ENCODE data around the gene ENDOG. TPM values are rescaled to one million over a fixed set of nuclear protein-coding genes. Genes with fewer than 3 reads are reported as not detected.

The ENDOG gene
- total RNA-seq, 1 donor from 2014 or later: 35.9 TPM

DNA sequence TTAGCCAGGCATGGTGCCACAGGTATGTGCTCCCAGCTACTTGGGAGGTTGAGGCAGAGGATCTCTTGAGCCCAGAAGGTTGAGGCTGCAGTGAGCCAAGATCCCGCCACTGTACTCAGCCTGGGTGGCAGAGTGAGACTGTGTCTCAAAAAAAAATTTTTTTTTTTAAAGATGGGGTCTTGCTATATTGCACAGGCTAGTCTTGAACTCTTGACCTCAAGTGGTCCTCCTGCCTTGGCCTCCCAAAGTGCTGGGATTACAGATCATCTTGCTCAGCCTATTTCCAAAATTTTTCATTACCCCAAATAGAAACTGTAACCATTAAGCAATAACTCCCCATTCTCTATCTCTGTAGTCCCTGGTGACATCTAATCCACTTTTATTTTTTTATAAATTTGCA is 35.6 kb upstream of the ENDOG start:
- TF ChIP-seq, protein P1, sequence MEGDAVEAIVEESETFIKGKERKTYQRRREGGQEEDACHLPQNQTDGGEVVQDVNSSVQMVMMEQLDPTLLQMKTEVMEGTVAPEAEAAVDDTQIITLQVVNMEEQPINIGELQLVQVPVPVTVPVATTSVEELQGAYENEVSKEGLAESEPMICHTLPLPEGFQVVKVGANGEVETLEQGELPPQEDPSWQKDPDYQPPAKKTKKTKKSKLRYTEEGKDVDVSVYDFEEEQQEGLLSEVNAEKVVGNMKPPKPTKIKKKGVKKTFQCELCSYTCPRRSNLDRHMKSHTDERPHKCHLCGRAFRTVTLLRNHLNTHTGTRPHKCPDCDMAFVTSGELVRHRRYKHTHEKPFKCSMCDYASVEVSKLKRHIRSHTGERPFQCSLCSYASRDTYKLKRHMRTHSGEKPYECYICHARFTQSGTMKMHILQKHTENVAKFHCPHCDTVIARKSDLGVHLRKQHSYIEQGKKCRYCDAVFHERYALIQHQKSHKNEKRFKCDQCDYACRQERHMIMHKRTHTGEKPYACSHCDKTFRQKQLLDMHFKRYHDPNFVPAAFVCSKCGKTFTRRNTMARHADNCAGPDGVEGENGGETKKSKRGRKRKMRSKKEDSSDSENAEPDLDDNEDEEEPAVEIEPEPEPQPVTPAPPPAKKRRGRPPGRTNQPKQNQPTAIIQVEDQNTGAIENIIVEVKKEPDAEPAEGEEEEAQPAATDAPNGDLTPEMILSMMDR (IDR thresholded peaks at IDR 0.05; ENCODE audit: partially characterized antibody, unreplicated experiment): no peak
- H3K4me3 Mint-ChIP-seq (ENCODE audit: unreplicated experiment): no peak overlapping the region
- H3K36me3 Mint-ChIP-seq (ENCODE audit: unreplicated experiment): no peaks in the 10 kb centered on the region
- H3K4me1 Mint-ChIP-seq (ENCODE audit: low read depth, unreplicated experiment): no peaks in the 10 kb centered on the region
- peaks cover 2% of the 10 kb centered on the region for H3K27me3 Mint-ChIP-seq (ENCODE audit: unreplicated experiment)
- H3K9me3 Mint-ChIP-seq (ENCODE audit: unreplicated experiment): no peaks in the 10 kb centered on the region
- no peak overlapping the region for H3K27ac Mint-ChIP-seq (ENCODE audit: unreplicated experiment)
- DNase-seq: no peak

DNA sequence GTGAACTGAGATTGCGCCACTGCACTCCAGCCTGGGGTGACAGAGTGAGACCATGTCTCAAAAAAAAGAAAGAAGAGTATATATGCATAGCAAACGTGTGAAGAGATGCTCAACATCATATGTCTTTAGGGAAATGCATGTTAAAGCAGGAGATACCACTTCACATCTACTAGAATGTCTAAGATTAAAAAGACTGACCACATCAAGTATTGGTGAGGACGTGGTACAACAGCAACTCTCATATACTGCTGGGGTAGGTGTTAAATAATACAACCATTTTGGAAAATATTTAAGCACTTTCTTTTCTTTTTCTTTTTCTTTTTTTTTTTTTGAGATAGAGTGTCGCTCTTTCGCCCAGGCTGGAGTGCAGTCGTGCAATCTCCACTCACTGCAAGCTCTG is 32.9 kb upstream of the ENDOG start:
- Mint-ChIP-seq H3K4me1 (ENCODE audit: low read depth, unreplicated experiment) (peaks cover 1% of the 10 kb centered on the region), H3K4me3 (ENCODE audit: unreplicated experiment) (no peak overlapping the region), H3K9me3 (ENCODE audit: unreplicated experiment) (no peaks in the 10 kb centered on the region), H3K27me3 (ENCODE audit: unreplicated experiment) (peaks cover 5% of the 10 kb centered on the region), H3K27ac (ENCODE audit: unreplicated experiment) (no peak overlapping the region), H3K36me3 (ENCODE audit: unreplicated experiment) (no peaks in the 10 kb centered on the region)
- TF ChIP-seq, protein P1 (IDR thresholded peaks at IDR 0.05; ENCODE audit: partially characterized antibody, unreplicated experiment): no peak
- DNase-seq: no peak

DNA sequence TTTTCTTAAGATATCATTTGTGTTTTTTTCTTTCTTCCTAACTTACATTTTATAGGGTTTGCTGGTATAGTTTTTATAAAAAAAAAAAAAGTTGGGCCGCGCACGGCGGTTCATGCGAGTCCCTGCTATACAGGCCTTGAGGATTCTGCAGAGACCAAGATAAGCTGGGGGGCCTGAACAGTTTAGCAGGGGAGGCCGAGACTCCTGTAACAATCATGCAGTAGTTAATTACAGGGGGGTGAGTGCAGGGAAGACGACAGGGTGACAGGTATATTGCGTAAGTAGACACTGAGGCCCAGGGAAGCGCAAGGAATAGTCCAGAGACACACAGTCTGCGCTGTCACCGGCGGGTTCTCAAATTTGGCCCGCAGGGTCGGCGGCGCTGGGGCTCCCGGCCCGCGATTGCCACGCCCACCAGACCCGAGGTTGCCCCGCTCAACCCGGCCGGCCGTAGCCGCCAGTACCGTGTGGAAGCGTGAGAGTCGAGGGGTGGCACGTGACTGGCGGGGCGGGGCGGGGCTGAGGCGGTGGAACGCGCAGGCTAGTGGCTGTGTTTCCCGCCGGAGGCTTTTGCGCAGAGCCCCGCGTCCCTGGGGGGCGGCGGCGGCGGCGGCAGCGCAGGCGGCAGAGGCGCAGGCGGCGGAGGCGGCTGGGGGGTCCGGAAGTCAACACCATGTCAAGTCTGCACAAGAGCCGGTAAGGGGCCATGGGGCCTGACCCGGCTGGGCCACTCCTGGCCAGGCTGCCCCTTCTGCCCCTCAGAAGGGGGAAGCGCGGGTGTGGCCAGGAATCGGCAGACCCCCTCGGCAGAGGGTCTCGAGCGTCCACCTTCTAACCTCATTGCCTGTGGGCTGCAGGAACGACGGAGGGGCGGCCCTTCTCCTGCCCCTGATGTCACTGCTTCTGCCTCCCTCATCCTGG is 31.4 kb upstream of the ENDOG start, which contains the start of gene TBC1D13:
TBC1D13 (plus strand) TSS at position 573 of the 921 bp plus-strand sequence; CDS start at position 674, 101 bp downstream.
- Mint-ChIP-seq H3K4me3 (ENCODE audit: unreplicated experiment) (peak within 1 kb of the TSS; percentile 95), H3K9me3 (ENCODE audit: unreplicated experiment) (no peaks in the 10 kb centered on the region), H3K4me1 (ENCODE audit: low read depth, unreplicated experiment) (peaks cover 1% of the 10 kb centered on the region), H3K27ac (ENCODE audit: unreplicated experiment) (peak within 1 kb of the TSS; percentile 85), H3K27me3 (ENCODE audit: unreplicated experiment) (peaks cover 5% of the 10 kb centered on the region), H3K36me3 (ENCODE audit: unreplicated experiment) (no peaks in the 10 kb centered on the region)
- TF ChIP-seq, protein P1 (IDR thresholded peaks at IDR 0.05; ENCODE audit: partially characterized antibody, unreplicated experiment): no peak
- DNase-seq: peak; percentile 93

DNA sequence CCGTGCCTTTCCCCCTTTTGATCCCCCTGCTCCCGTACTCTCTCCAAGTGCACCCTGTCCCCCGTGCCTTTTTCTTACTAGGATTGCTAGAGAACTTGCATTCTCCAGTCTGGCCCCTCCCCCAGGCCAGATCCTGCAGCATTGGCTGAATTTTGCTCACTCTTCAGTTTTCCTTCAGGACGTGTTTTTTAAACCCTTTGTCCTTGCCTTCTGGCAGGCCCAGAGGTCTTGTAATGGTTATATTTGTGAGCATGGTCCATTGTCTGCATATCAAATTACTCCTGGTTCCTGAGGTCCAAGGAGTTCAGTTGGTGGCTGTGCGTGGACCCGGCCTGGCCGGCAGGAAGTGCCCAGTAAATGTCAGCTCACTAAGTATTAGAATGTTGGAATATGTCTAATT is 30.6 kb upstream of the ENDOG start:
- Mint-ChIP-seq H3K9me3 (ENCODE audit: unreplicated experiment) (no peaks in the 10 kb centered on the region), H3K27me3 (ENCODE audit: unreplicated experiment) (peaks cover 5% of the 10 kb centered on the region), H3K27ac (ENCODE audit: unreplicated experiment) (peak overlapping the region; percentile 85), H3K36me3 (ENCODE audit: unreplicated experiment) (no peaks in the 10 kb centered on the region), H3K4me1 (ENCODE audit: low read depth, unreplicated experiment) (peaks cover 1% of the 10 kb centered on the region), H3K4me3 (ENCODE audit: unreplicated experiment) (peak overlapping the region; percentile 95)
- TF ChIP-seq, protein P1 (IDR thresholded peaks at IDR 0.05; ENCODE audit: partially characterized antibody, unreplicated experiment): no peak
- no peak for DNase-seq

DNA sequence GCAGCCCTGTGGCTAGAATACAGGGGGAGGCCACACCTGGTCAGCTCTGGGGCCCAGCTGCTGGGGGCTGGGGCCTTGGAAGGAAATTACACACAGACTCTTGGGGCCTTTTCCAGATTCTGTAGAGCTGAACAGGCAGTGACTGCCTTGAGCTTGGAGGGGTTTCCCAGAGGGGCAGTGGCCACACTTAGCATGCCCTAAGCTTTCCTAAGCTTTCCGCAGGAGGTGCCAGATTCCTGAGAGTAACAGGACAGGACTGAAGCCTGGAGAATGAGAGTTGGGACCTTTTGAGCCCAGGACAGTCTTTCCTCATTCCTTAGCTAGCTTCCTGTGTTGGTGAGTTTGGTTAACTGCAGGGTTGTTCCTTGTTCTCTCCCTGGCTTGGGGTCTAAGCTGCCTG is 29.9 kb upstream of the ENDOG start:
- no peak overlapping the region for H3K27ac Mint-ChIP-seq (ENCODE audit: unreplicated experiment)
- TF ChIP-seq, protein P1 (IDR thresholded peaks at IDR 0.05; ENCODE audit: partially characterized antibody, unreplicated experiment): no peak
- peak overlapping the region; percentile 59 for H3K4me3 Mint-ChIP-seq (ENCODE audit: unreplicated experiment)
- no peaks in the 10 kb centered on the region for H3K36me3 Mint-ChIP-seq (ENCODE audit: unreplicated experiment)
- peaks cover 5% of the 10 kb centered on the region for H3K27me3 Mint-ChIP-seq (ENCODE audit: unreplicated experiment)
- H3K4me1 Mint-ChIP-seq (ENCODE audit: low read depth, unreplicated experiment): peaks cover 1% of the 10 kb centered on the region
- DNase-seq: no peak
- no peaks in the 10 kb centered on the region for H3K9me3 Mint-ChIP-seq (ENCODE audit: unreplicated experiment)

All from glutamatergic neuron (in vitro differentiated cells).